Measurements from ENCODE around the gene CCDC197. TPM values are rescaled to one million over a fixed set of nuclear protein-coding genes. Genes with fewer than 3 reads are reported as not detected.

CCDC197 gene
- total and polyA plus RNA-seq, 4 donors, result not detected

- 83% methylated on average over 12 of the region's 12 CpGs for WGBS
- no peak for DNase-seq (ENCODE audit: low spot score)
- Histone ChIP-seq H3K27ac (ENCODE audit: low read depth in 1 of 2, low read length in 2 of 2) (no peak overlapping the region), H3K4me1 (ENCODE audit: control insufficient read depth in 4 of 4, insufficient read depth in 4 of 4, low read length in 3 of 4) (no peaks in the 10 kb centered on the region), H3K9me3 (ENCODE audit: control insufficient read depth in 4 of 4, low read length in 3 of 4) (no peaks in the 10 kb centered on the region), H3K4me3 (ENCODE audit: low read depth in 1 of 3, low read length in 3 of 3) (no peak overlapping the region), H3K36me3 (ENCODE audit: control insufficient read depth in 4 of 4, insufficient read depth in 3 of 4, low read depth in 1 of 4, low read length in 3 of 4) (no peaks in the 10 kb centered on the region), H3K27me3 (ENCODE audit: control insufficient read depth in 4 of 4, insufficient read depth in 4 of 4, low read length in 3 of 4) (no peaks in the 10 kb centered on the region), H3K9ac (ENCODE audit: low read depth in 1 of 2, low read length in 2 of 2) (no peak overlapping the region)
- TF ChIP-seq JUND (IDR thresholded peaks at IDR 0.05) (no peak), NR2F2 (IDR thresholded peaks at IDR 0.05) (no peak), RXRA (IDR thresholded peaks at IDR 0.05) (no peak), FOXA1 (IDR thresholded peaks at IDR 0.05) (no peak), MAX (IDR thresholded peaks at IDR 0.05) (no peak), SP1 (IDR thresholded peaks at IDR 0.05) (no peak), EGR1 (IDR thresholded peaks at IDR 0.05; ENCODE audit: low read depth in 2 of 2) (no peak), FOXA2 (IDR thresholded peaks at IDR 0.05) (no peak), TAF1 (conservative IDR thresholded peaks at IDR 0.05) (no peak), YY1 (IDR thresholded peaks at IDR 0.05) (no peak), CTCF (IDR thresholded peaks at IDR 0.05; ENCODE audit: low read depth, low read length, missing input control) (no peak), GABPA (IDR thresholded peaks at IDR 0.05 in 1 of 2, conservative IDR thresholded peaks at IDR 0.05 in 1 of 2) (no peak), HNF4A (conservative IDR thresholded peaks at IDR 0.05) (no peak)
- TF ChIP-seq, protein P1, sequence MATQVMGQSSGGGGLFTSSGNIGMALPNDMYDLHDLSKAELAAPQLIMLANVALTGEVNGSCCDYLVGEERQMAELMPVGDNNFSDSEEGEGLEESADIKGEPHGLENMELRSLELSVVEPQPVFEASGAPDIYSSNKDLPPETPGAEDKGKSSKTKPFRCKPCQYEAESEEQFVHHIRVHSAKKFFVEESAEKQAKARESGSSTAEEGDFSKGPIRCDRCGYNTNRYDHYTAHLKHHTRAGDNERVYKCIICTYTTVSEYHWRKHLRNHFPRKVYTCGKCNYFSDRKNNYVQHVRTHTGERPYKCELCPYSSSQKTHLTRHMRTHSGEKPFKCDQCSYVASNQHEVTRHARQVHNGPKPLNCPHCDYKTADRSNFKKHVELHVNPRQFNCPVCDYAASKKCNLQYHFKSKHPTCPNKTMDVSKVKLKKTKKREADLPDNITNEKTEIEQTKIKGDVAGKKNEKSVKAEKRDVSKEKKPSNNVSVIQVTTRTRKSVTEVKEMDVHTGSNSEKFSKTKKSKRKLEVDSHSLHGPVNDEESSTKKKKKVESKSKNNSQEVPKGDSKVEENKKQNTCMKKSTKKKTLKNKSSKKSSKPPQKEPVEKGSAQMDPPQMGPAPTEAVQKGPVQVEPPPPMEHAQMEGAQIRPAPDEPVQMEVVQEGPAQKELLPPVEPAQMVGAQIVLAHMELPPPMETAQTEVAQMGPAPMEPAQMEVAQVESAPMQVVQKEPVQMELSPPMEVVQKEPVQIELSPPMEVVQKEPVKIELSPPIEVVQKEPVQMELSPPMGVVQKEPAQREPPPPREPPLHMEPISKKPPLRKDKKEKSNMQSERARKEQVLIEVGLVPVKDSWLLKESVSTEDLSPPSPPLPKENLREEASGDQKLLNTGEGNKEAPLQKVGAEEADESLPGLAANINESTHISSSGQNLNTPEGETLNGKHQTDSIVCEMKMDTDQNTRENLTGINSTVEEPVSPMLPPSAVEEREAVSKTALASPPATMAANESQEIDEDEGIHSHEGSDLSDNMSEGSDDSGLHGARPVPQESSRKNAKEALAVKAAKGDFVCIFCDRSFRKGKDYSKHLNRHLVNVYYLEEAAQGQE (IDR thresholded peaks at IDR 0.05), result no peak
- TF ChIP-seq, protein P2, sequence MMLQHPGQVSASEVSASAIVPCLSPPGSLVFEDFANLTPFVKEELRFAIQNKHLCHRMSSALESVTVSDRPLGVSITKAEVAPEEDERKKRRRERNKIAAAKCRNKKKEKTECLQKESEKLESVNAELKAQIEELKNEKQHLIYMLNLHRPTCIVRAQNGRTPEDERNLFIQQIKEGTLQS (IDR thresholded peaks at IDR 0.05), result no peak
- TF ChIP-seq, protein P3, sequence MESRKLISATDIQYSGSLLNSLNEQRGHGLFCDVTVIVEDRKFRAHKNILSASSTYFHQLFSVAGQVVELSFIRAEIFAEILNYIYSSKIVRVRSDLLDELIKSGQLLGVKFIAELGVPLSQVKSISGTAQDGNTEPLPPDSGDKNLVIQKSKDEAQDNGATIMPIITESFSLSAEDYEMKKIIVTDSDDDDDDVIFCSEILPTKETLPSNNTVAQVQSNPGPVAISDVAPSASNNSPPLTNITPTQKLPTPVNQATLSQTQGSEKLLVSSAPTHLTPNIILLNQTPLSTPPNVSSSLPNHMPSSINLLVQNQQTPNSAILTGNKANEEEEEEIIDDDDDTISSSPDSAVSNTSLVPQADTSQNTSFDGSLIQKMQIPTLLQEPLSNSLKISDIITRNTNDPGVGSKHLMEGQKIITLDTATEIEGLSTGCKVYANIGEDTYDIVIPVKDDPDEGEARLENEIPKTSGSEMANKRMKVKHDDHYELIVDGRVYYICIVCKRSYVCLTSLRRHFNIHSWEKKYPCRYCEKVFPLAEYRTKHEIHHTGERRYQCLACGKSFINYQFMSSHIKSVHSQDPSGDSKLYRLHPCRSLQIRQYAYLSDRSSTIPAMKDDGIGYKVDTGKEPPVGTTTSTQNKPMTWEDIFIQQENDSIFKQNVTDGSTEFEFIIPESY (IDR thresholded peaks at IDR 0.05), result no peak
Observed at GRCh38 chr14:93987376-93987775, 9.7 kb upstream of the CCDC197 start.
